SW480 (cell line): ENCODE data around the gene SLC2A4.

Experiments
- DNase-seq: peaks from one replicate; pipeline ENCODE4 v3.0.0-alpha.2; 2016; ENCODE audit warnings: low spot score

Gene SLC2A4

DNA sequence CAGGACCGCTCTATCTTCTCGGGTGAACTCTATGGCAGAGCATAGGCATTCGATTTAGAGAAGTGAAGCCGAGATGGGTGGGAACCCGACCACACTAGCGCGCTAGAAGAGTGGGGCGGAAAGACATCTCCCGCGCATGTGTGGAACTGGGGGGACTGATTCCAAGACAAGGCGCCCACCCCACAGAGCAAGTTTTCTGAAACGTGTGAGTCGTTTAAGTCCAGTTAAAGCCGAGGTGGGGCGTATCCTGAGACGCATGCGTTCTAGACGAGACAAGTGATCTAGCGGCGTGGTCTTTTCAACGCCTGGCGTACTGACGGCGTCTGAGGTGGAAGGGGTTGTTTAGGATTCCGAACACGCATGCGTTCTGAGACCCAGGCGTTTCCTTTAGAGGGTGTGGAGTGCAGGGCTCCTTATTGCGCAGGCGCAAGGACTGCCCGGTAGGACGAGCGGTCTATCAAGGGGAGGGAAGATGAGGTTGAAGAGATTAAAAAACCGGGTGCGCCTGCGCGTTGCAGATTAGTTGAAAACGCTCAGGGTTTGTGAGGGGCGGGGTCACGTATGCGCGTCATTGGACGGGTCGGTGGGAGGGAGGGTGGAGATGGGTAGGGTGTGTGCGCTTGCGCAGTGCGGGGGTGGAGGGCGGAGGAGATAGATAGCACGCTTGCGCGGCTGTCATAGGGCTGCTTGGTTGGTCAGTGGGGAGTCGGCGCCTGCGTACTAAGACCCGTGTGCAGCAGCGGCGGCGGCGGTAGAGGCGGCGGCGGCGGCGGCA, 25.6 kb downstream of the SLC2A4 start, which contains the start of gene EIF5A:
Gene EIF5A, plus strand, starts transcription at position 718 of the 775 bp plus-strand sequence. CDS start 2,008 bp downstream, outside the sequence.
- DNase-seq: peak; percentile 99

DNA sequence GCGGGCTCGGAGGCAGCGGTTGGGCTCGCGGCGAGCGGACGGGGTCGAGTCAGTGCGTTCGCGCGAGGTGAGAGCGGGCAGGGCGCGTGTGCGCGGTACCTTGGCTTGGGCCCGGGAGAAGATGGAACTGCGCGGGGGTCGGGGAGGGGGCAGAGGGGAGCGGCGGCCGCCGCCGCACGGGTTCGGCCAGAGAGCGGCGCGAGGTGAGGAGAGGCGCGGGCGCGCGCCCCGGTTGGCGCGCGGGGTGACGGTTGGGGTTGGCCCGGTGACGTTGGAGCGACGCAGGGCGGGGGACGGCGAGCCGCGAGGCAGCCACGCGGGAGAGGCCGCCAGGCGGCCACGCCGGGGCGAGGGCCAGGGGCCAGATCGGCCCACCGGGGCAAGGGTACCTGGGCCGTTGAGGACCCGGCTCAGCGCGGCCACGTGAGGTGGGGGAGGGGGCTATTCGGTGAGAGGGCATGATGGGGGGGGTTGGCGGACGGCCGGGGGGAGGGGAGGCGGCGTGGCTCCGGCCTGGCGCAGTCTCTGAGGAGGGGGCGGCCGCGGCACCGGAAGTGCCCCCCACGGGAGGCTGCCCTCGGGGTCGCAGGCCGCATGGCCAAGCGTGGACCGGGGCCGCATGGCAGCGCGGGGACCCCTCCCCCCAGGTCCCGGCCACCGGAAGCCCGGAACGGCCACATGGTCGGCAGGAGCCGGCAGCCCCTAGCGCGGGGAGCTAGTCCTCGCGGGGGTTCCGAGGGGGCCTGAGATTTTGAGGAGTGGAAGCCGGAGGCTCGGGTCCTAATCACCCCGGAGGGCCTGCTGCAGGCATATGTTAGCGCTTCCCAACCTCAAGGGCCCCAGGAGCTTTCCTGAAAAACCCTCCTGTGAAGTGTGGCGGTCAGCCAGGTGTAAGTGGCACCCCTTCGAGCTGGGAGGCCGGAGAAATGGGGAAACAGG, 26.4 kb downstream of the SLC2A4 start:
- peak; percentile 16 for DNase-seq

DNA sequence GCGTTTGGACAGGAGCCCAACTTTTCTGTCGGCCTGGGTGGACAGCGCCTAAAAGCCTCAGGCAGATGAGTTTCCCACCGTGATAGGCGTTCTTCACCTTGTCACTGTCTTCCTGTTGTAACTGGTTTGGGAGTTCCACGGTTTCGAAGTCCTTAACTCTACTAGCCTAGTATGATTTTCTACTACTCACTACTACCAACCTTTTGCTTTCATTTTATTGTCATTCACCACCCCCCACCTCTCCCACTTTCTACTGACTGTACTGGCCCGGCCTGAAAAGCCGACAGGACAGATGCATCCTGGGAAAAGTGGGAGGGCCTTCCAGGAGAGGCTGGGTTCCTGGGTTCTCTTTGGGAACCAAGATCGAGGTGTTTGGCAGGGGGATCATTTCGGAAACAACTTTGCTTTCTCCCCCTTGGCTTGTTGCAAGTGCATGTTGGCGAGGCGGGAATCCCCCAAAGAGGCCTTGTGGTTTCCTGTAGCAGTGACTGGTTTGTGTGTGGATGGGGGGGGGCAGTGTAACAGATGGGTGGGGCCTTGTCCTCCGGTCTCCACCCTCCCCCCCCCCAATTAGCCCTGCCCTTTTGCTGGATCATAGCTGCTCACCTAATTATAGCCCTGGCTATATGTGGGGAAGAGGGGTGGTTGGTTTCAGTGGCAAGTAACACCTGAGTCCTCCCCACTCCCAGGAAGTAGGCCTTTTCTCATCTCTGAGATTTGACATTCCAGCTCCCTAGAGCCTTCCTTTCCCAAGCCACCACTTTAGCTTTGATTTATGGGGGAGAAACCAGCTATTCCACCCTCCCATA, 27.3 kb downstream of the SLC2A4 start:
- peak; percentile 81 for DNase-seq

DNA sequence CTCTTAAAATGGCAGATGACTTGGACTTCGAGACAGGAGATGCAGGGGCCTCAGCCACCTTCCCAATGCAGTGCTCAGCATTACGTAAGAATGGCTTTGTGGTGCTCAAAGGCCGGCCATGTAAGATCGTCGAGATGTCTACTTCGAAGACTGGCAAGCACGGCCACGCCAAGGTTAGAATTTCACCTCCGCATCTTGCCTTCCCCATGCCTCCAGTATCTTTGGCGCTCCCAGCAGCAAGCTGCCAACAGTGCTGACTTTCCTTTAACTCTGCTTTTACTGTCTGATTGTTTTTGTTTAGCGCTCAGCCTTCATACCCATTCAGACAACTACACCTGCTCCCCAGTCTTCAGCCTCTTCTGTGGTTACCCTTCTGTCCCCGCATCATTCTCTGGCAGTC, 28.1 kb downstream of the SLC2A4 start:
- no peak for DNase-seq

DNA sequence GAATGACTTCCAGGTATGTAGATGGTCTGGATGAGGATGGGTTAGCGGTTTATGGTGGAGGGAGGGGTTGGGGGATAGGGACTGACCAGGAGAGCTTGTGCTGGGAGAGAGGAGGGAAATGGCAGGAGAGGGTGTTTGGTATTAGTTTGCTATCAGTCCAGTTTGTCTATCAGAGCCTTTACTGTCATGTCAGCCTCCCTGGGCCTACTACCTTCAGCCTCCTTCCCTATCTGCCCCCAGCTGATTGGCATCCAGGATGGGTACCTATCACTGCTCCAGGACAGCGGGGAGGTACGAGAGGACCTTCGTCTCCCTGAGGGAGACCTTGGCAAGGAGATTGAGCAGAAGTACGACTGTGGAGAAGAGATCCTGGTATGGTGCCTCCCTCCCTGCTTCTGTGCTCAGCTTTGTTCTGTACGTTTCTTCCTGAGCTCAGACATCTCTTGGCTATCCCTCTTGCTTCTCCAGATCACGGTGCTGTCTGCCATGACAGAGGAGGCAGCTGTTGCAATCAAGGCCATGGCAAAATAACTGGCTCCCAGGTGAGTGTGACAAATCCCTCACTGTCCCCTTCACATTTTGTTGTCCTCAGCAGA, 29.7 kb downstream of the SLC2A4 start:
- DNase-seq: no peak

DNA sequence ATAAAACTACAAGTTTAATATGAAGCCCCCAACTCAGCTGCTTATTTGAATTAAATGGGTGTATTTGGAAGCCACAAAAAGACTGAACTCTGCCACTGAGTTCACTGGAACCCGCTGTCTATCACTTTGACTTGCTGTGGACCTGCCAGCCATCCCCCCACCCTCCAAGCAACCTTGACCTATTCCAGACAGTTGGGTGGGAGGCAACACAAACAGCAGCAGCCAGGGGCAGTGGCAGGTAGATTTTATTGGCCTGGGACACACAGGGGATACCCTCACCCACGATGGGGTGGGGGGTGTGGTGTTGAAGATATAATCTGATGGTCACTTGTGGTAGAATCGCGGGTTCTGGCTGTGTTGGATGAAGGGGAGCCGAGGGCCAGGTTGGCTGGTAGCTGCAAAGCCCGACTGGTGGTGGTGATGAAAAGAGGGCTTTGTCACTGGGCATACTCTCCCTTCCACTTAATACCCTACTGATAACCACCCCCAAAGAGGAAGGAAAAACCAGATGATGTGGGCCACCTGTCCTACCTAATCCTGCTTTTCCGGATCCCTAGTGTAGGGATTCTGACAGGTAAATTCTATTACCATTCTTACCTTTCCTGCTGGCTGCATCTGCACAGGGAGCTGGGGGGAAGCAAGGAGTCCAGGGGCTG, 31.0 kb downstream of the SLC2A4 start:
- DNase-seq: no peak

DNA sequence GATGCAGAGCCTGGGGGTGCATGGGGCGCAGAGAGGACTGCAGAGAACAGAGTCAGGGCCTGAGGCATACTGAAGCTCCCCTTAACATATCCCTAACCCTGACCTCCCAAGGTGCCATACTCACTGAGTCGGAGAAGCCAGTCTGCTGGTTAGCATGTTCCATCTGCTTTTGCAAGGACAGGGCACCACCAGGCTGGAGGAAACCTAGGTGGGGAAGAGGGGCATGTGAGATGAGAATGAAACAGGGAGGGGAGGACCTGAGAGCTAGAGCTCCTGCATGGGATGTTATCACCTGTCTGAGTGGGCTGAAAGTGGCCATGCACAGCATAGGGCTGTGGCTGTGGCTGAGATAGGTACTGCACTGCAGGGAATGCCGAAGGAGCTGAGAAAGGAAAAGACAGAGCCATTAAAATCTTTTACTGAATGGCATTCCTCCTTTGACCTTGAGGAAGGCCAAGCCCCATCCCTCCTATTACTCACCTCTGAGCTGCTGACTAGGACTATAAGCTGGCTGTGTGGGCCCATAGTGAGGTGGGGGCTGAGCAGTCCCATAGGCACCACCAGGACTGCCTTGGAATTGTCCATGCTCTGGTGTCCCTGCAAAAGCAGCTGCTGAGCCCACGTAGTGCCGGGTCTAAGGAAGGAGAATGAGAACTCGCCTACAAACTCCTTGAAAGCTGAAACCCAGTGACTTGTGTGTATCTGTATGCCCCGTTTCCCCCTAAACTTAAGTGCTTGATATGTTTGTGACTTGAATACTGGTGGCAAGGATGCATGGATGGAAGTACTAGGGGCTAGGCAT, 31.8 kb downstream of the SLC2A4 start:
- DNase-seq: no peak

DNA sequence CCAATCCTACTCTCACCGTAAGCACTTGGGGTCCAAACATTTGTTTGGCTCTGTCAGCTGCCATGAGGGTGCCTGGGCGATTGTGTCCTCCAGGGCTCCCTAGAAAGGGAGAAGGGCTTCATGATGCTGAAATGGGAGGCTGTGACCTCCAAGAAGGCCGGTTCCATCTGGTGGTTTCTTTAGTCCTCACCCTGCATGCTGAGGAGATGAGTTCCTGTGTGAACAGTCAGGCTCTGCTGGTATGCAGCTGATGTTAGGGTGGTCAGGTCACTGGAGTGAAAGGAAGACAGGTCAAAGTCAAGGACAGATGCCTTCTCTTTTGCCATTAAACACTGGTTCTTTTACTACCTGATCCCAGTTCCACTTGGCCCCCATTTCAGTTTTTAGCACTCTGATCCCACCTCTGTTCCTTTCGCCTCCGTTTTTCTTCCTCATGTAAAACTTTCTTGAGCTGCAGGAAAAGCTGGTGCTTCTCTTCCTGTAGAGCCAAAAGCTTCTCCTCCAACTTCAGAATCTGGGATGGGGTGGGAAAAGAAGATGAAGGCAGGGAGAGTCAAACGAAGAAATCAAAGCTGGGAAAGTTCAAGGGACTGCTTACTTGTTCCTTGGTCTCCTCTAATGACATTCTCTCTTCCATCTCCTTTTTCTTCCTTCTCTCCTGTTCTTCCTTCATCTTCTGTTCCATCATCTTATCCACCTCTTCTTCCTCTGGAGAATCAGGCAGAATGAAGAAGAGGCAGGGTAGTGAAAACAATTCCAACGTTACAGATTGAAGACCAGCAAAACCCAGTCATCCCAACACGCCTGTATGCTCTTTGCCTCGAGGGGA, 32.6 kb downstream of the SLC2A4 start:
- no peak for DNase-seq

DNA sequence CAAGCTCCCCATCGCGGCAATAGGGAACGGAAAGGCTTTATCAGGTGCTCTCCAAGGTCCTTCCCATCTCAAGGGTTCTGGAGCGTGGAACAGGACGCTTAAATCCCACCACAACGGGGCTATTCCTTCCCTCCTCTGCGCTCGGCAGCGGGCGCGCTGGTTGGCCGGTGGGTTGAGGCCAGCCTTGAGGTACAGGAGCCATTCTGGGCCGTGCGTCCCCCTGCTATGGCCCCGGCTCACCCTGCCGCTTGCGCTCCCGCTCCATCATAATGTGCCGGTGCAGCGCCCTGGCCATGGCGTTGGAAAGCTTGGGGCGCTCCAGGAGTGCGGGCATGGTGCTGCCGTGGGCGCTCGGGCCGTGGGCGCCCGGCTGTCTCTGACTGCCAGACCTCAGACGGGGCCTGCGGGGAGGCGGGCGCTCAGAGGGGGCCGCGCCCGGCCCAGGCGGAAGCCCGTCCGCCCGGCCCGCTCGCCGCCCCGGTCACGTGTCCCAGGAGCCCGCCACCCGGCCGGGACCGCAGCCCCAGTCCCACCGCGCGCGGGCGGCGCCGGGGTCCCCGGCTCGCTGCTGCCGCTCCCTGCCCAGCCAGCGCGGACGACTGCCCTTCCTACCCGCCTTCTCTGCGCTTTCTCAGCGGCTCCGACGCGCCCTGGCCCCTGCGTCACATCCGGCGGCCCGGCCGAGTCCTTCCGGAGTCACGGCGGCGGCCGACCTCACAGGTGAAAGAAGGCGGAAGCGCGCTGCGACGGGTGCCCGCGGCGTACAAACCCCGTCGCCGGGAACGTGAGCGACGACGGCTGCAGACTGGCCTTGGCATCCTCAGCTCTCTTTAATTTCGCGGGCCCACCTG, 33.4 kb downstream of the SLC2A4 start, which contains the start of gene GPS2:
Gene GPS2, minus strand, starts transcription at position 642 of the 851 bp plus-strand sequence. Its CDS starts 308 bp downstream, at position 334.
- peak; percentile 88 for DNase-seq

DNA sequence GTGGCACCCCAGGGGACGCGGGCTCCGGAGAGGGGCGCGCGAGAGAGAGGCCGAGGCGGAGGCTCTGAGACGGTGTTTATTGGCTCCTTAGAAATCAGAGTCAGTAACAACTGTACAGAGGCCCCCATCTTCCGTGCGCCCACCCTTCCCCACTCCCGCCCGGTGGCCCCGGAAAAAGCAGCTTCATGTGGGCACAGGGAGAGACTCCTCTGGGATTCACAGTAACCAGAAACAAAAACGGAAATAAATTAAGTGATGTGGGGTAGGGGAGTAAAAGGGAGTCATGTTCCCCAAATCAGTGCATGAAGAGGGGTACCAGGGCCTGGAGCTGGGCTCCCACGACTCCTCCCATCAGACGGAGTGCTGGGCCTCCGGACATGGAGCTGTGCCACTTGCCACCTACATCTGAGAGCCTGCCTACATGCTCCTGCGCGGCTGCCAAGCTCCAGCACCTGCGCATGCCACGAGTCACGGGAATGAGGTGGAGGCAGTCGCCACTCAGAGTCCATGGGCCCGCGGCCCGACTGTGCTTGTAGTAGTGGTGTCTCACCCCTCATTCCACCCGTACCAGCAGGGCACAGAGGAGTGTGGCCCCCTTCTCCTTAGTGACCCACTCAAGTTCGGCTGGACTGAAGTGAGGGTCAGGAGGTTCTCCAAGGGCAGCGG, 34.2 kb downstream of the SLC2A4 start:
- DNase-seq: no peak

DNA sequence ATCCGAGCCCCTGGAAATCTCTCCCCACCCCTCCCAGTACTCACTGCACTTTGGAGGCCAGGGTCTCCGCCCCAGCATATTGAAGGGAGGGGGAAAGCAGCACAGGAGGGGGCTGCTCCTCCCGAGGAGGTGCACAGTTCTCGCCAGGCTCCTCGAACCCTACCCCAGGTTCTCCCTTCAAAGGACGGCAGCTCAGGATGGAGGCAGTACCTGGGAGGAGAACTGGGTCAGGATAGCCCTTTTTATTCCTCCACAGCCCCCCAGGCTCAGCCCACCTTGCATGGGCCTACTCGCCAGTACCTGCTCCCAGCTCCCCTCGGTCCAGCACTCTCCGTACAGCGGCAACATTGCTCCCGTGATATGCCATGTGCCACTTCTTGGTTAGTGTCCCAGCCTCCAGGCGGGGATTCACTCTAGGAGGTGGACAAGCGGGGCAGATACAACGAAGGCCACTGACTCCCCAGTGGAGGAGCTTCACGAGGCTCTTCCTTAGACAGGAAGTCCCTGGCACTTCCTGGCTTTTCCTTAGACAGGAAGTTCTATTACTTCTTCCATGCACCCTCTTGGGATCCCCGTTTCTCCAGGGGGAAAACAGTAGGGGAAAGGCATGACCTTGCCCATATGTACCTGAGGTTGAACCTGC, 35.8 kb downstream of the SLC2A4 start:
- DNase-seq: no peak

DNA sequence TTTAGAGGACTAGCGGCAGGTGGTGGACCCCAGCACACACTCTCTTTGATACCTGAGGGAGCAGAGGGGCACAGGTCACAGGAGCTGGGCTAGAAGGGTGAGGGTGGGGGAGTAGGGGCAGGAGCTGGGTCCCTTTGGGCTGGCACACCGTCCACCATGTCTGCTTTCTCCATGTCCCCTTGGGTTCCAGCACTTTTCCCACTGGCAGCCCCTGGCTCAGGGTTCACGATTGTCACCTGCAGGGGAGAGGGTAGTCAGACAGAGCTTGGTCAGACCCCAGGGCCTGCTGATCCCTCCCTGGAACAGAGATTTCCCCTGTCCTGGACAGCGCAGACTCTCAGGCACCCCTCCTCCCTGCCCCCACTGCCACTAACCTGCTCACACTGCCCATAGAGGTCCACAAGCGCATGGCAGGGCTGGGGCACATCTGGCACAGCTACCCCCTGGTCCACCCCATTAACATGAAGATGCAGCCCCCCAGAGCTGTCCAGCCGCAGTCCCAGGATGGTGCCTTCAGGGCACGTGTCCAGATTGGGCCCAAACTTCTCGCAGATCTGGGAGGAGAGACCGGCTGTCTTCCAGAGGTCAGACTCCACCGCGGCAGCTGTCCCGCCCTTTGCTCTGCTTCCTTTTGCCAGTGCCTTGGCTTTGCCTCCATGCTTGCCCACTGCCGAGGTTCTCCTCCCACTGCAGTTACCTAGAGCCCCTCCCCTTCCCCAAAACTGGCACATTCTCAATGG, 36.8 kb downstream of the SLC2A4 start:
- DNase-seq: no peak

DNA sequence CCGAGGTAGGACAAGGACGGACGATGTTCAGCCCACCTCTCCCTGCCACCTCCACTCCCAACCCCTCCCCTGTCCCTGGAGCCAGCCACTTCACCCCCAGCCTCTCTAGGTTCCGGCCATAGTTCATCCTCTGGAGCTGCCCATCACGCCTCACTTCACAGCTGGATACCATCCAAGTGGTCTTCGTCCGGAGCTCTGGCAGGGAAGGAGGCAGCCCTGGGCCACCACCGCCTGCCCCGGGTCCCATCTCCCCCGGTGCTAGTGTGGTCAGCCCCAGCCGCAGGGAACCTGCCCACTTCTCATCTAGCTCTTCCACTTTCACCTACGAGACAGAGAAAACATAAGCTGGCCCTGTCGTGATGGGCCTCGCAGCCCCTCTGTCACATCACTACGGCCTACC, 39.9 kb downstream of the SLC2A4 start:
- DNase-seq: no peak

DNA sequence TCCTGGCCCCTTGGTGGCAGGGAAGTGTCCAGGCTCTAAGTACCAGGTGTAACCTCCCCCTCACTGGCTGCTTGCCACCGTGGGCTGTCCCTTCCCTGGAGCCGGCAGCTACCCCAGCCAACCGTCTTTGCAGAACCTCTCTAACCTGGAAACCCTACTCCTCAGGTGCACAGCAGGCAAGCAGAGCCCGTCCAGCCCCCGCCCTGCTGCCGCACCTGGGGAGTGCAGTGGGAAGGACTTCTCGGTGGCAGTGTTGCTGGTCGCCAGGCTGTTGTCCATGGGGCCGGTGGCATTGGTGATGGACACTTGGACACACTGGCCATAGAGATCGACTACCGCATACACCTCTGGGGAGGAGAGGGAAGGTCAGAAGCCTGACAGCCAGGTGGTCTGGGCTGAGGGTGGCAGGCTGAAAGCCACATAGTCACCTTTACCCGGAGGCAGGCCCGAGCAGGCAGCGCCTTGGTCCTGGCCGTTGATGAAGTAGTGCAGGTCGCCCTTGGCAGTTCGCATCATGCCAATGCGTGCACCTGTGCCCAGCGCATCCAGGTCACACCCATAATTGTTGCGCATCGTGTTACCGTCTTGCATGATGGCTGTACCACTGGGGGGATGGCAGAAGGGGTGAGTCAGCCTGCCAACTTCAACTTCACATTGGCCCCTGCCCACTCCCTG, 41.1 kb downstream of the SLC2A4 start:
- DNase-seq: no peak

DNA sequence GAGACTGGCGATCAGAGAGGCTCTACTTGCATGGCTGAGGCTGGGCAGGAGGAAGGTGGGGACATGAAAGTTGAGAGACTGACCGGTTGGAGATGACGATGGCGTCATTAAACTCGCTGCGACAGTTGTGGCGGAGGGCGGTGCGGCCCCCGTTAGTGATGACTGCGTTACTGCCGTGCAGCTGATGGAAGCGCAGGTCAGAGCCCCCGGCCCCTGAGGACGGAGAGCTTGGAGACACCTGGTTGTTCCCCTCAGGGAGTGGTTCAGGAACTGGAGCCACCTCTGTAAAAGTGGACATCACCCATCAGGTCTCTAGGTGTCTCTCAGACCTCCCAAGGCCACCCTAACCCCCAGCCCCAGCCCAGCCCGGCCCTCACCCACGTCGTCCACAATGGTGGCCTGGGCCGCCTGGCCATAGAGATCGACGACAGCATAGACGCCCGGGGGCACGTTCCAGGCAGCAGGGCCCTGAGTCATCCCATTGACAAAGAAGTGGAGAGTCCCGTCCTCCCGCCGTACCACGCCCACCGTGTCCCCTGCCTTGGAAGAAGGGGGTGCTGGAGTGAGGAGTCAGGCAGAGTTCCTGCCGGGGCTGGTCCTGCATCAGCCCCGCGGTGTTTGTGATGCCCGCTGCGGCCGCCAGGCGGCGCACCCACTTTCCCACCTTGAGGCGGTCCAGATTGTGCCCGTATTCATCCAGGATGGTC, 42.4 kb downstream of the SLC2A4 start:
- DNase-seq: no peak
